ENCODE results near the gene CREB3L2.
"Not testable (repeated sequence)": the region's sequence is repeated elsewhere in the genome, so short reads cannot be mapped to it uniquely, and the experiment has no call there.

CREB3L2 gene

GRCh38 chr7:137987968-137988367 lies 13.9 kb downstream of the CREB3L2 start:
- DNase-seq (ENCODE audit: low read depth in 2 of 2): no peak

DNA sequence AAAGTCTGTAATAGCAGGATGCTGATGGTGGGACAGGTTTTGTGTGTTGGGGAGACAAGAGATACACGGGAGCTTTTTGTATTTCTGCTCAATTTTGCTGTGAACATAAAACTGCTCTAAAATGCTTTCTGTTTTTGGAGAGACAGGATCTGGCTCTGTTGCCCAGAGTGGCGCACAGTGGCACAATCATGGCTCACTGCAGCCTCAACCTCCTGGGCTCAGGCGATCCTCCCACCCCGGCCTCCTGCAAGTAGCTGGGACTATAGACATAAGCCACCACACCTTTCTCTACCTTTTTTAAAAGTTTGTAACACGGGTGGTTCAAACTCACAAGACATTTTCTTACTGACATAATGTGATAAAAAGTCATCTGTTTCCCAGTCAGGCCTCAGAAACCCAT lies 14.3 kb downstream of the CREB3L2 start:
- no peak for DNase-seq (ENCODE audit: low read depth in 2 of 2)

GRCh38 chr7:137987018-137987349 lies 14.9 kb downstream of the CREB3L2 start:
- no peak for DNase-seq (ENCODE audit: low read depth in 2 of 2)

DNA sequence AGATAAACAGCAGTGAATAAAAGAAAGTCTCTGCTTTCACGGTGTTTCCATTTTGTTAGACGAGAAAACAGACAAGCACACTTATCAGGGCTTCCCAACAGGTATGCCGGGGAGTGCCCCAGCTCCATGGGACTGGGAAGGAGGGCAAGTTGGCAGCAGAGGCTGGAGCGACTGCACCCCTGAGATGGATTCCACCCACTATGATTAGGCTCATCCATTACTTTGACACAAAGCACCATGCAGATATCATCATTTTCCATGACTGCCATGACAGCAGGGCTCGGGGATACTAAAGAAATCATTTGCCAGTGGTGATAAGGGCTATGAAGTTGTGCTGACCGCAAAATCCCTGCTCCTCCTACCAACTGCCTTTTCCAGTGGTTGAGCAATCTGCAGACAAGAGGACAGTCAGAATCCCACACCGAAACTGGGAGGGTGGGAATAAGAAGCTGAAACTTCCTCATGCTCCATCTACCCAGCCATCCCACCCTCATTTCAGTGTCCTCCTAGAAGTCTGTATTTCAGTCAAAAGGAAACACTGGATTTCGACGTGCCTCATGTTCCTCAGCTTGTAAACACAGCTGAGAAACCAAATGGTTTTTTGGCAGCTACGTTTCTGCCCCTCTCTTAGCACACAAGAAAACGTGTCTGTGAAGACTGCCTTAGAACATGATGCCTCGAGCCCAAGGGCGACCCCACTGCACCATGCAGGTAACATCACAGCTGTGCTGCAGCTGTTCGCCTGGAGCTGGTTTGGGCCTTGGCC lies 15.5 kb downstream of the CREB3L2 start:
- no peak for DNase-seq (ENCODE audit: low read depth in 2 of 2)

DNA sequence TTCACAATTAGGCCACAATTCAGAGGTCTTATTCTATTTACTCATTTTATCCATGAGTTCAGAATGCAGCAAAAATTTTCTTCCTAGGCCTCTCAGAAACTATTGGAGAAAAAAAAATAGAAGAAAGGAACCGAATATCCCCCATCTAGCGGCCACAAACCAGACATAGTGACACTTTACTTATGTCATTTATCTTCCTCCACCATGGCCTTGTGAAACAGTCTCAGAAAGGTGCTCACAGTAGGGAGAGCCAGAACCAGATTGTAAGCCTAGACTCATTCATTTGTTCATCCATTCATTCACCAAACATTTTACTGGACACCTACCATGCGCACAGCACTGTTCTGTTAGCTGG lies 16.0 kb downstream of the CREB3L2 start:
- no peak for DNase-seq (ENCODE audit: low read depth in 2 of 2)

DNA sequence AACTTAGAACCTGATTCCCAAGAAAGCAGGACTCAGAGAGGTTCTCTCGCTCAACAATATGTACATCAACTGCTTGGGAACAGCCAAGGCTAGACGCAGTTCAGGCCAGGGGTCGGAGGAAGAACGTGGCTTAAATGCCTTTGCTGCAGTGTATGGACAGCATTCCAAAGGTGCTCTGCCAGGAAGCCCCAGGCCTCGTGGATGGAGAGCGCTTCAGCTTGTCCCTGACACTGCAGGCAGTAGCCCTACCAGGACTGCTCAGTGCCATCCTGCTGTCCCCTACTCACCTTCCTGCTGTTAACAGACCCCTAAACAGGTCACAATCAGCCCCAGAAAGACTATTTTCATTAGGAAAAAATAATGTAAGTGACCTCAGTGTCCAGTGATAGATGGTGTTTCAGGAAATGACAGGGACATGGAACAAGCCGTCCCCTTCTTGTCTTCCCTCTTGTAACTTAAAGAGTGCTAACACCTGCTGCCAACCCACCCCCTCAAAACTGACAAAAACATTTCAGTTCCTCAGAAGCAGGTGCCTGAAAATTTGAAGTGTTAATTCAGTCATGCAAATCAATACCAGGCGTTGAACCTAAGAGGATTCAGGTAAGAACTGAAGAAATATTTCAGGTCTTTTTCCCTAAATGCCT lies 16.5 kb downstream of the CREB3L2 start:
- DNase-seq (ENCODE audit: low read depth in 2 of 2): no peak

DNA sequence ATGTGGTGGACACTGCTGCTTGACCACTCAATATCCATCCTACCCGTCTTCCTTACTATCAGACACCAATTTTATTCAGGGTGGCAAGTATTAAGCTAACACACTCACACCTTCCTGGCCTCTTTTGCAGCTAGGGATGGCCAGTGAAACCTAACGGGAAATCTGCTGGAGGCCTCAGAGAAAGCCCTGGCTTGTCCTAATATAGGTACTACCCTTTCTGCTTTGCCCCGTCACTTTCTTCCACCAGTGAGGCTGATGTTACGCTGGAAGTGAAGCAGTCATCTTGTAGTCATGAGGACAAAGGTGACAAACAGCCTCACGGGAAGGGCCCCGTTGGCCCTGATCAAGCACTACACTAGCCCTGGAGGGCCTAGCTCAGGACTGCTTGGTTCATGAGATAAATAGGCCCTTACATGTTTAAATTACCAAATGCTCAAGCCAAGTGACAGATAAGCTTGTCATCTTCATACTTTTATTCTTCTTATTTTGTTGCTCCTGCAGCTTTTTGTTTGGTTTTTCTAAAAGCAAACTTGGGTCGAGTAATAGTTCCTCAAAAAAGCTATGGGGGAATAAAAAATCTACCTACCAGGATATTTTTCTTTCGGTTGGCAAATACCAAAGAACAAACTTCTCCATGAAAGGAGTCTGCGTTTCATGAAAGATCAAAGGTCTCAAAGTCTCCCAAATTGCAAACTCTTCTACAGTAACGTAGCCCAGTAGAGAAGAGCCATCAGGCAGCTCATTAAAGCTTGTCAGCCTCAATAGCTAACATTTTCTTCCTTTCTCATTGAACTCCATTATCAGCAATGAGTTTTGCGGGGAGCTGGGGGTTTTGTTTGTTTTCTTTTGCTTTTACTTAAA lies 17.5 kb downstream of the CREB3L2 start:
- no peak for DNase-seq (ENCODE audit: low read depth in 2 of 2)

GRCh38 chr7:137983323-137984008 lies 18.4 kb downstream of the CREB3L2 start:
- no peak for DNase-seq (ENCODE audit: low read depth in 2 of 2)

DNA sequence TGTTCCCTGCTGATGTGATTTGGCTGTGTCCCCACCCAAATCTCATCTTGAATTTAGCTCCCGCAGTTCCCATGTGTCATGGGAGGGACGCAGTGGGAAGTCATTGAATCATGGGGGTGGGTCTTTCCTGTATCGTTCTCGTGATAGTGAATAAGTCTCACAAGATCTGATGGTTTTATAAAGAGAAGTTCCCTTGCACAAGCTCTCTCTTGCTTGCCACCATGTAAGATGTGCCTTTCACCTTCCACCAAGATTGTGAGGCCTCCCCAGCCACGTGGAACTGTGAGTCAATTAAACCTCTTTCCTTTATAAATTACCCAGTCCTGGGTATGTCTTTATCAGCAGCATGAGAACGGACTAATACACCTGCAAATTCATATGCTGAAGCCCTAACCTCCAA lies 19.5 kb downstream of the CREB3L2 start:
- DNase-seq (ENCODE audit: low read depth in 2 of 2): not testable (repeated sequence)

- DNase-seq (ENCODE audit: low read depth in 2 of 2): no peak
These were observed 20.2 kb downstream of the CREB3L2 start for GRCh38 chr7:137981668-137982067.

DNA sequence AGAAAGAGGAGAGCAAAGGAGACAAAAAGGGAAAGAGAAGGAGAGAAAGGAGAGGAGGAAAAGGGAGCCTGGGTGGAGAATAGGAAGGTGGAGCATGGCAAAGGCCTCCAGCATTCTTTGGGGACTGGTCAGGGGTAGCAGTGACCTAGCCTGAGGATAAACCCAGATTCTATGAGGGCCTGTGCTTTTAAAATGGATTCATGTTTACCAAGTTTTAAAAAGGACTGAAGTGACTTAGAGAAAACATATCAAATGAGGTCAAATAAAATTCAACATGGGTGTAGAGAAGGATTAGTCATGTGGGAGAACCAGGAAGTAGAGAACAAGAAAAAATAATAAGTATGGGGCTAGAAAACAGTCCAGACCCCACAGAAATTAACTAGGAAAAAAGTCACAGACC lies 20.7 kb downstream of the CREB3L2 start:
- DNase-seq (ENCODE audit: low read depth in 2 of 2): no peak

- no peak for DNase-seq (ENCODE audit: low read depth in 2 of 2)
These were observed 21.6 kb downstream of the CREB3L2 start for GRCh38 chr7:137980308-137980707.

GRCh38 chr7:137978464-137979237 lies 23.2 kb downstream of the CREB3L2 start:
- no peak for DNase-seq (ENCODE audit: low read depth in 2 of 2)

- no peak for DNase-seq (ENCODE audit: low read depth in 2 of 2)
These were observed 24.7 kb downstream of the CREB3L2 start for GRCh38 chr7:137977173-137977572.

- DNase-seq (ENCODE audit: low read depth in 2 of 2): no peak
These were observed 25.2 kb downstream of the CREB3L2 start for GRCh38 chr7:137976696-137977095.

DNA sequence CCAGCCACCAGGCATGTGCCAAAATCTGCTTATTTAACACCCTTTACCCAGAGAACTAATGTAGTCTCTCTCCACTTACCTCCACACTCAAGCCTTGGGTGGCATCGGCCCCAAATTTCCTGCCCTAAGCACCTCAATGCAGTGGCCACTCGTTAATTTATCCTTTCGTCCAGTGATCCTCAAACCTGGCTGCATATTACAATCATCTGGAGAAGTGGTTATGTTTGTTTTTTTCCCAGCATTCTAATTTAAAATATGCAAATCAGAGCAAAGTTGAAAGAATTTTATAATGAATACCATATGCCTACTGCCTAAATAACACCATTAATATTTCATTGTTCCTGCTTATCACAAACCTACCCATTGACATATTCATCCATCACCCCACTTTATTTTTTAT lies 25.7 kb downstream of the CREB3L2 start:
- no peak for DNase-seq (ENCODE audit: low read depth in 2 of 2)

DNA sequence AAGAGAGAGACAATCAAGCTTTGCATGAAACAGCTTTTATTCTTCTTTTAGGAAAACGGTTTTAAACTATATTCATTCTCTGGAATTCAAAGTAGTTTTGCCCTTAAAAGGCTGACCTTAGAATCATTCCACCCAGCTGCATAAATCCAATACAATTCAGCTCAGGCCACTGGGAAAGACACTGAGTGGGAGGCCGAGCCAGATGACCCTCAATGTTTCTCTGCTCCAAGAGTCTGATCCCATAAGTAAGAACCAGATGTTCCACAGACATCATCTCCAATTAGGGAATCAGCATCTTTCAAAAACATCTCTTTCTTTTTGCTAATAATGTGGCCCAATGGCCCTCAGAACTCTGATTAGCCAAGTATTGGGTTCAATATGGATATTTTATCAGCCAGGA lies 26.1 kb downstream of the CREB3L2 start:
- DNase-seq (ENCODE audit: low read depth in 2 of 2): no peak

- no peak for DNase-seq (ENCODE audit: low read depth in 2 of 2)
These were observed 26.7 kb downstream of the CREB3L2 start for GRCh38 chr7:137975221-137975620.

DNA sequence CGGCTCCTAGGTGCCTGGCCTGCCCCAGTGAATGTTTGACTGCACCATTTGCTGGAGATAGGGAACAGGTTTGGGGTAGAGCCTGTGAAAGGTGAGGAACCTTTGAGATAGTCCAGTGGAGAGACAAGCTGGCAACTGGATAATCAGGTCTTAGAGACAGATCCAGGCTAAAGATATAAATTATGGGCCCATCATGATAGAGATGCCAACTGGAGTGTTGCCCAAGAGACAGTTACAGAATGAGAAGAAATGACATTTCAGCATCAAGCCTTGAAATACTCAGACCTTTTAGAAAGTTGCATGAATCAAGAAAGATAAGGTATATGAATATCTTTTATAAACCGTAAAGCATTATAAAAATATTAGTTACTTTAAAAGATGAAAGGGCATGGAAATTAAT lies 27.1 kb downstream of the CREB3L2 start:
- no peak for DNase-seq (ENCODE audit: low read depth in 2 of 2)

- no peak for DNase-seq (ENCODE audit: low read depth in 2 of 2)
These were observed 31.5 kb downstream of the CREB3L2 start for GRCh38 chr7:137970253-137970975.

DNA sequence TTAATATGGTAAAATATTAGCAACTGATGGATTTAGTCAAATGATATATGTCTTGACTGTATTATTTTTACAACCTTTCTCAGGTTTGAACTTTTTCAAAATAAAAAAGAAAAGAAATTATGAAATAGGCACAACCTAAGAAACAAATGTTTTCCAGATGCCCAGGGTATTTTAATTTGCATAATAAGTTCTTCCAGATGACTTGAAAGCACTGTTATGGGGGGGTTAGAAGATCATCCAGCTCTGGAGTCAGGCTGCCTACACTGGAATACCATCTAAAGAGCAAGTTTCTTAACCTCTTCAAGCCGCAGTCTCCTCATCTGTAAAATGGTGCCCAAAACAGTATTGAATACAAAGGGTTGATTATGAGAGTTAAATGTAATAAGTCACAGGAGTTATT lies 32.1 kb downstream of the CREB3L2 start:
- no peak for DNase-seq (ENCODE audit: low read depth in 2 of 2)
